Measurements from ENCODE around the gene PAQR7.

PAQR7 gene, protein sequence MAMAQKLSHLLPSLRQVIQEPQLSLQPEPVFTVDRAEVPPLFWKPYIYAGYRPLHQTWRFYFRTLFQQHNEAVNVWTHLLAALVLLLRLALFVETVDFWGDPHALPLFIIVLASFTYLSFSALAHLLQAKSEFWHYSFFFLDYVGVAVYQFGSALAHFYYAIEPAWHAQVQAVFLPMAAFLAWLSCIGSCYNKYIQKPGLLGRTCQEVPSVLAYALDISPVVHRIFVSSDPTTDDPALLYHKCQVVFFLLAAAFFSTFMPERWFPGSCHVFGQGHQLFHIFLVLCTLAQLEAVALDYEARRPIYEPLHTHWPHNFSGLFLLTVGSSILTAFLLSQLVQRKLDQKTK

DNA sequence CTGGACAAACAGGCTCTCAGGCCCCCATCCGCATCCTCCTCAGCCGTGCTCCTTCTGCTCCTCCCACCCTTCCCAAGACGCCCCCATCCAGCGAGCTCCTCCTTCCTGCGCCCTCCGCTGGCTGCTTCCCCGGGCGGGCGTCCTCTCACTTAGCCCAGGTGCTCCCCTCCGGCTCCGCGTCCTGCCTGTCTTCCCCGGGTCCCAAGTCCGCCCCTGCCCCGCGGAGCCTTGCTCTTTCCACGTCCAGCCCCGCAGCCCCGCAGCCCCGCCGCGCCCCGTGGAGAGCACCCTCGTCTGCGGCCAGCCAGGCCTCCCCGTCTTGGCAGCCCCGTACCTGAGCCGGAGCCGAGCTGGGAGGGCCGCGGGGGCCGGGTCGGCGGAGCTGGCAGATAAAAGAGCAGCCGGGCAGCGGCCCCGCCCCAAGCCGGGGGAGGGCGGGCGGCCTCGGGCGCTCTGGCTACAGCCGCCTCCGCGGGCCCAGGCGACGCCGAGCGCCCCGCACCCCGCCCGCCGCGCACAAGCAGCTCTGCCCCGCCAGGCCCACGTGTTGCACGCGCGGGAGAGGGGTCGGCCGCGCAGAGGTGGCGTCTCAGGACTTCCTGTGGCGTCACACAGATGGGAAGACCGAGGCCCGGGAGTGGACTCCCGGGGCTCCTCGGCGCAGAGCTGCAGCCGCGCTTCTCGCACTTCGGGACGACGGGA lies at the start of gene PAQR7:
Gene PAQR7 (minus strand): TSS at position 555 of the 702 bp plus-strand sequence. CDS start 11,869 bp downstream, outside the sequence.
- DNase-seq (ENCODE audit: low read depth in 2 of 2): peak; percentile 37 to 52

DNA sequence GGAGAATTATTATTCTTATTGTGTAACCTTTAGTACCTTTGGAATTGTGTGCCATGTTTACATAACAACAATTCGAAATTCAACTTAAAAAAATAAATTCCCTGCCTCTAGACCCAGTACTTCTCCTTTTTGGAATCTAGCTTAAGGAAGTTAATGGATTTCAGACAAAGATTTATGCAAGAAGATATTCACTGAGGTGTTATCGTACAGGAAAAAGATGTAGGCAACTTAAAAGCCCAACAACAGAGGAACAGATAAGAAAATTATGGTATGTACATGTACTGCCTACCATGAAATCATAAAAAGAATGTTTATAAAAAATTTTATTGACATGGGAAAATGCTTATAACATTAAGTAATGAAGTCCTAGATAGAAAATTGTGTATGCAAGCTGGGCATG lies 48.9 kb upstream of the PAQR7 start:
- DNase-seq (ENCODE audit: low read depth in 2 of 2): no peak

DNA sequence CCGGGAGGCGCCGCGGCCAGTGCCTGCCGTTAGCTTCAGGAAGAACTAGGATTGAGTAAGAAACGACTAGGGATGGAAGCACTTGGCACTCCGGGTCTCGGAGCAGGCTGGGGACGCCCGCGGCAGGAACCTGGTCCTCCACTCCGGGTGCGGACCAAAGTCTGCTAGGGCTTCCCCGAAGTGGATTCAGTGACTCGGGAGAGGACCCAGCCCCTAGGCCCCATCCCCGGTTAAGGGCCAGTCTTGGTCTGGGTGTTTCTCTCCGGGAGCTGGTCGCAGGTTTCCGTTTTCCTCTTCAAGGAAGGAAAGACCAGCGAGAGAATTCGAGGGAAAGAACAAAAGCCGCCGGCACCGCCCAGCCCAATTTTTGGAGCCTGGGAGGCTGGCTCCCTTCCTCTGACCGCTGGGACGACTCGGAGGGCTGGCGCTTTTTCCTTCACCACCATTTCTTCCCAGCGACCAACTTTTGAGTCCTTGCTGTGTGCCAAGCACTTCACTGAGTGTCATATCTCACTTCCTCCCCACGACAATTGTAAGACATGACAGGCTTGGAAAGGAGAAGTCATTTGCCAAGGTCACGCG lies 47.6 kb upstream of the PAQR7 start:
- peak in 1 of 2 donors; percentile 22 for DNase-seq (ENCODE audit: low read depth in 2 of 2)

DNA sequence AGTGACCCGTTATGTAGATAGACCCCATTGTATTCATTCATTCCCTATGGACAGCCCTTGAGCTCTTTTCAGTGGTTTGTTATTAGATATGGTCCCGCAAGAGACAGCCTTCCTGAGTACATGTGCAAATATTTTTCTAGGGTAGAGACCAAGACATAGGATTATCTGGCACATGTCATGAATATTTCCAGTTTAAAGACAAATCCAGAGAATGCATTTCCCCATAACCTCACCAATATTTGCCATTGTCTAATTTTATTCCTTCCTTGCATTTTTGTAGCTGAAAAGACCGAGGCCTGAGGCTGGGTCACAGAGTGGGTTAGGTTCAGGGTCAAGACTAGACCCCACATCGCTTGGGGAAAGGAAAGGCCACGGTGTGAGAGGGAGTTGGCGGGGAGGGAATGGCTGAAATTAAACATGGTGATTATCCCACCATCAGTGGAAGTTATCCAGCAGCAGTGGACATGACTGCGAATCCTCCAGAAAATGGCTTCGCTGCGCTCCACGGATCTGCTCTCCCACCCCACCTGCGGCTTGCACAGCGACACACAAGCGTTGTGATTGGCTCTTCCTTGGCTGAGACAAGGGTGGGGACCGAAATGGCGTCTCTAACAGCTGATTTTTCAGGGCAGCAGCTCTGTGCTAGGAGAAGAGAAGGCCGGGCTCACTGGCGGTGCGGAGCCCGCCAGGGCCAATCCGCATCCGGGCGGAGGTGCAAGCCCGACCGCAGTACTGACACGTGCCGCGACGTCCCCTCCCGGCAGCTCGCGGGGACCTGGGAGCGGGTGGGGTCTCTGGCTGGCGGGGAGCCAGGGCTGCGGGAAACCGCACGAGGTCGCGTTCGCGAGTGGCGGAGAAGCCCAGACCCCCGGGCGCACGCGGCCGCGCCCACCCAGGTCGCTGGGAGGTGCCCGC lies 46.8 kb upstream of the PAQR7 start:
- peak in 1 of 2 donors; percentile 33 for DNase-seq (ENCODE audit: low read depth in 2 of 2)

DNA sequence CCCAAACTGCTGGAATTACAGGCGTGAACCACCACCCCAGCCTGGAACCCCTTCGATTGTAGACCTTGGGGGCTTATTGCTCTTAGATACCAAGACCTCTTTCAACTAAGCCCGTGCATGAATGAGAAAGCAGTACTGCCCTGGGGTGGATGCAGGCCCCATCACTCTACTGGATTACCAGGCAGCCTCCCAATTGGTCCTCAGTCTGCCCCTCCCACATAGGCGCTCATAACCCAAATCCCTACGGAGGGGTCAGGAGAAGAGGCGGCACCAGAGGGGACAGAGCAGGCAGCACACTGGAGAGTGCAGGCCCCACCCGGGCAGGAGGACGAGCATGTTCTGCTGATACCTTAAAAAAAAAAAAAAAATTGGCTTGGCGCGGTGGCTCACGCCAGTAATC lies 43.1 kb upstream of the PAQR7 start:
- no peak for DNase-seq (ENCODE audit: low read depth in 2 of 2)

DNA sequence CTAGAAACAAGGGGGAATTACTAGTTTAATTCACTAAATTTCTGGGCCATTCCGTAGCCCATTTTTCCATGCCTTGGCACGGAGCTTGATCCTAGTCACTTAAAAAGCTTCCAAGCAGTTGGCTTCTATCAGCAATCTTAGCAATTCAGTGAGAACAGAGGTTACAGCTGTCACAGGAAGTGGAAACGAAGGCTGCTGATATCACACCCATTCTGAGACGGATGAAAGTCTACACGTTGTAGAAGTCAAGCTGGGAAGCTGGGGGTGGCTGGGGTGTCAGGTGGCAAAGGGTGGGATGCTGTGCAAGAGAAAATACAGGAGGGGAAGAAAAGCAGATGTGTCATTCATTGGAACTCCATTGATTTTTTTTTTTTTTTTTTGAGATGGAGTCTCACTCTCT lies 42.5 kb upstream of the PAQR7 start:
- DNase-seq (ENCODE audit: low read depth in 2 of 2): no peak

DNA sequence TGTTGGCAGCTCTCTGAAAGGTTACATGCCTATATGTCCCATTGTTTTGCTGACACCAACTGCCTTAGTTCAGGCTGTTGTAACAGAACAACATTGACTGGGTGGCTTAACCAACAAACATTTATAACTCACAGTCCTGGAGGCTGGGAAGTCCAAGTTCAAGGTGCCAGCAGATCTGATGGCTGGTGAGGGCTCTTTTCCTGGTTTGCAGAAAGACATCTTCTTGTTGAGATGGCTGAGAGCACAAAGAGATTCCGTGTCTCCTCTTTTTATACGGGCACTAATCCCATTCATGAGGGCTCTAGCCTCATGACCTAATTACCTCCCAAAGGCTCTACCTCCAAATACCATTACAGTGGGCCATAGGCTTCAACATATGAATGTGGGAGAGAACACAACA lies 41.0 kb upstream of the PAQR7 start:
- no peak for DNase-seq (ENCODE audit: low read depth in 2 of 2)

DNA sequence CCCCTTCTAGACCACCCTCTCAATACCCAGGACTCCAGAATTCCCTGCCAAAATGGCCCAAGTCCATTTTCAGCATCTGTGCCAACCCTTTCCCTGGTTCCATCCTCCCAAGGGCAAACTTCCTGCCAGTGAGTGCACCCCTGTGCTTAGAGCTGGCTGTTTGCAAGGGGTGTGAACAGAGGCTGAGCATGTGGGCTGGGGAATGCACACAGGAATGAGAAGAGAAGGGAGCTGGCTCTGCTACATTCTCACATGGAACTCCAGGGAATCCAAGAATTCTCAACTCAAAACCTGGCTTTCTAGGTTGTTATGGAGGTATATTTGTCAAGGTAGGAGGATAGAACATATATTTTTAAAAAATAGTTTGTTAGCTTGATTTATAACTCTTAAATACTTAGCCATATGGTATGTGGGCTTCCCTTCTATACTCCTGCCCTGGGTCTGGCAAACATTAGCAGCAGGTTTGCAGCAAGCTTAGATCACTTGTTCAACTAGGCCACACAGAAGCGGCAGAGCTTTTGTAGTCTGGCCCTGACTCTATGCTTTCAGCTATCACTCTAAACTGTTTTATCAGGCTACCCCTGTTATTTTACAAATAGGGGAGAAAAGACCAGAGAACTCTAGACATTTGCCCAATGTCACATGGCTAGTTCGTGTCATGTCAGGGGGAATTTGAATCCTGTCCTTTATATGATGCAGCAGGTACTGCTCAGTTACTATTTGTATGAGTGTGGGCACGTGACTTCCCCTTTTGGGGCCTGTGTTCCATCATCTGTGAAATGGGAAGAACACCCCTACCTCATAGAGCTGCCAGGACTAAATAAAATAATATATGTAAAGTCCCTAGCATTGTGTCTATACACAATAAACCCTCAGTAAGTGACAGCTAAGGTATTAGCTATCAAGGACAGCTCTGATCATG lies 38.8 kb upstream of the PAQR7 start:
- no peak for DNase-seq (ENCODE audit: low read depth in 2 of 2)

DNA sequence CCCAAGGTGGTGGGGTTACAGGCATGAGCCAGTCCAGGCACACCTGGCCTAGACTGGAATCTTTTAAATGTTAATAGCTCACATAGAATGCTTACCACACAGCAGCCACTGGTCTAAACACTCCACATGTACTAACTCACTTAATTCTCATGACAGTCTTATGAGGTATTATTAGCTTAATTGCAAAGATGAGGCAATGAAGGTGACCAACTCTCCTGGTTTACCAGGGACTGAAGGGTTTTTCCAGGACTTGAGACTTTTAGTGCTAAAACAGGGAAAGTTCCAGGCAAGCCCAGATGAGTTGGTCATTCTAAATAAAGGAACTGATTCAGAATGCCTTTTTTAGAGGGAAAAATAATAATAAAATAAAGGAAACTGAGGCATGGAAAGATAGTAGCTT lies 37.7 kb upstream of the PAQR7 start:
- DNase-seq (ENCODE audit: low read depth in 2 of 2): no peak

DNA sequence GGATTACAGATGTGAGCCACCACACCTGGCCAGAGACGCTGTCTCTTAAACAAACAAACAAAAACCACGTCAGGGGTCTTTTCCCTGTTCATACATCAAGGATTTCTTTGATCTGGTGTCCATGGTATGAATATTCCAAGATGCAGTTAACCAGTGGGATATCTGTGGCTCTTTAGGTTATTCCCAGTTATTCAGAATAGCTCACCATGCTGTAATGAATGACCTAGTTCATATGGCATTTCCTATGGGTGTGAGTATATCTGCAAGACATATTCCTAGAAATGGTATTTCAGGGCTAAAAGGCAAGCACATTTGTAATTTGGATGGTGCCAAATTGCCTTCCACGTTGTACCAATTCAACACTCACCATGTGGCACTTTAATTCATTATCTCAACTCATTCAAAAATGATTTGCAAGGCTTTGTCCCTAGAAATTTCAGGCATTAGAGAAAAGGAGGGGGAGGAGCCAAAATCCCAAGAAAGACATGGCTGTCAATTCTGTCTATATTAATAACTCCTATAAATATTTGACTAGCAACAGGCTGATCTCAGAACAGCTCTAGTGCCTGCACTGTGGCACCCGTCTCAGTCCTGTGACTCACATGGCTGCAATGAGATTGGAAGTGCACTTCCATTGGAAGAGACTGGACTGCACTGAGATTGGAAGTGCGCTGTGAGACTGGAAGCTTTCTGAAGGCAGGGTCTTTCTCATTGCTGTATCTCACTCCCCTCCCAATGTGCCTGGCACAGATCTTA lies 36.7 kb upstream of the PAQR7 start:
- no peak for DNase-seq (ENCODE audit: low read depth in 2 of 2)

DNA sequence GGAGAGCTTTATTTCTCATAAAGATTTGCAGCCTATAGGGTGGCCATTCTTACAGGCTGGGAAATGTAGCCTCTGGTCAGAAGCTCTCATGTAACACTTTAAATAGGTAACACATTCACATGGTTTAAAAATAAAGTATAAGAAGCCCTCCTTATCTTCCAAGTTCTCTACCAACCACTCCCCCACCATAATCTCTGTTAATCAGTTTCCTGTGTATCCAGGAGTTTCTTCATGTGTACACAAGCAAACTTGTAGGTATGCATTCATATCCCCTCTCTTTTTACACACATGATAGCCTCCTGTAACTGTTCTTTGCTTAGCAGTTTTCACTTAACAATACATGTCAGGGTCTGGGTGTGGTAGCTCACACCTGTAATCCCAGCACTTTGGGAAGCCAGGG lies 35.7 kb upstream of the PAQR7 start:
- no peak for DNase-seq (ENCODE audit: low read depth in 2 of 2)

DNA sequence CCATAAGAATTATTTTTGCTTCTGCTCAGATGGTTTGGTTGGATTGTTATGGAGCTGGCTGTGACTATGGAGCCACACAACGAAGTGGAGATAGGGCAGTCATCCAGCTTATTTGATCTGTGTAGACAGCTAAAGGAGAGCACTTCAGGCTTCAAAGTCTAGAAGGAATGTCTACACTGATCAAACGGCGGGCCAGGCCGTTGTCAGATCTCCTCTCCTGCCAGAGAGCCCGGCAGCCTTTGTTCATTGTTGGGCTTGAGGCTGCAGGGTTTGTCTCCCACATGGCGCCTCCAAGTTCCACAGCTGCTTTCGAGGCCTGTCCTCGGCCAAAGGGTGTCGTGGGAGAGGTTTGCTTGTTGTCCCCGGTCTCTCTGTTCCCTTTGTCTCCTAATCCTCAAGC lies 33.5 kb upstream of the PAQR7 start:
- DNase-seq (ENCODE audit: low read depth in 2 of 2): no peak

DNA sequence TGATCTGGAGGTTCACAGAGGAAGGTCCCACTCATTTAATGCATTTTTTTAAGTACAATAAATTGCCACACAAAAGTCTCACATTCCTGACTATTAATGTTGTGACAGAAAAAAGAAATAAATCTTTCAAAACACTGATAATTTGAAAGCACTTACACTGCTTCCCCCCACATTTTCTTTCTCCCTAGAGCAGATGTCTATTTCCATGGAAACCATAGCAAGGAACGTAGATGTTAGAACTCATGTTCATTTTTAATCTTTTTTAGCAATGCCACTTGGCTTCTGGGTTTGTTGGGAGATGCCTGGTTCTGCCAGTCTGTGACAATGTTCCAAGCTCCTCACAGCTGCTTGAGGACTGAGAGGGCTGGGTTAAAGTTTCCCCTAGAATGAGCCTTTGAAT lies 32.7 kb upstream of the PAQR7 start:
- no peak for DNase-seq (ENCODE audit: low read depth in 2 of 2)

DNA sequence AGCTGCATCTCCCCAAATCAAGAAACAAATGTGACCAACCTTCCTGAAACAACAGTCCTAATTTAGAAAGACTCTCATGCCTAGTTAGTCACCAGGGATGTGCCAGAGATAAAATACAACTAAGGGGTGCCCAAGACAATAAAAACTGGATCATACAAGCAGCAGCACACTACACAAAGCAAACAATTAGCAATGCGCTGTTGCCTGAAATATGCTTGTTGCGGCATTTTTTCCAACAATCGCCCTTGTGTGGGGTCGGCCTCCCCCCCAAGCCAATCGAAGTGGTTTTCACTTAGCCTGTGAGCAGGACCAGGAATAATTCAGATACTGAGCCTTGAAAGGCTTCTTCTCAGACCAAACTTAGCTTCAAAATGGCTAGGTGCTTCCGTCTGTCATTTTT lies 32.1 kb upstream of the PAQR7 start:
- no peak for DNase-seq (ENCODE audit: low read depth in 2 of 2)

DNA sequence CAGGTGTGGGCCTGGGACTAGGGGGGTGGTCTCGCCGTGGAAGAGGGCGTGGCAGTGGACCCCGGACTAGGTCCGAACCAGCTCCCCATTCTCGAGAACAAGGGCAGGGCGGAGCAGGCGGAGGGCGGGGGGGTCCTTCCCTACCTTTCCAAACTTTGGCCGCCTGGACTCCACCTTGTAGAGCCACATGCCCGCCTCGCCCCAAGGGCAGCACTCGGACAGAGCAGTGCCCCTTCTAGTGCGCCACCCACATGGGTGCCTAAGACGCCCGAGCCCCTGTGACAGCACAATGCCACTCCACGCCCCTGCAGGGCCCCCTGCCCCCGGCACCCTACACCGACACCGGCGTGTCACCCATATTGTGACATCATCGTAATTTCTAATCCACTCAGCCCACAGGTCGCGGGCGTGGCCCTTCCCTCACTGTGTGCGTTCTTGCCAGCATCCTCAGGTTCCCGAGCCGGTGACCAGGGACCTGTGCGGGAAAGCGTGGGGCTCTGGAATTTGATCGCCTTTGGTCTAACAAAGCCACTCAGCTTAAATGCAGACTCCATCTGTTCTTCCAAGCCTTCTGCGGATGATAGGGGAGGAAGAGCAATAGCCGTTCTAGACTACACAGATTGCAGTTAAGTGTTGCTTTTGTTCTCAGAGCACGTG lies 31.3 kb upstream of the PAQR7 start:
- peak; percentile 15 to 17 for DNase-seq (ENCODE audit: low read depth in 2 of 2)

DNA sequence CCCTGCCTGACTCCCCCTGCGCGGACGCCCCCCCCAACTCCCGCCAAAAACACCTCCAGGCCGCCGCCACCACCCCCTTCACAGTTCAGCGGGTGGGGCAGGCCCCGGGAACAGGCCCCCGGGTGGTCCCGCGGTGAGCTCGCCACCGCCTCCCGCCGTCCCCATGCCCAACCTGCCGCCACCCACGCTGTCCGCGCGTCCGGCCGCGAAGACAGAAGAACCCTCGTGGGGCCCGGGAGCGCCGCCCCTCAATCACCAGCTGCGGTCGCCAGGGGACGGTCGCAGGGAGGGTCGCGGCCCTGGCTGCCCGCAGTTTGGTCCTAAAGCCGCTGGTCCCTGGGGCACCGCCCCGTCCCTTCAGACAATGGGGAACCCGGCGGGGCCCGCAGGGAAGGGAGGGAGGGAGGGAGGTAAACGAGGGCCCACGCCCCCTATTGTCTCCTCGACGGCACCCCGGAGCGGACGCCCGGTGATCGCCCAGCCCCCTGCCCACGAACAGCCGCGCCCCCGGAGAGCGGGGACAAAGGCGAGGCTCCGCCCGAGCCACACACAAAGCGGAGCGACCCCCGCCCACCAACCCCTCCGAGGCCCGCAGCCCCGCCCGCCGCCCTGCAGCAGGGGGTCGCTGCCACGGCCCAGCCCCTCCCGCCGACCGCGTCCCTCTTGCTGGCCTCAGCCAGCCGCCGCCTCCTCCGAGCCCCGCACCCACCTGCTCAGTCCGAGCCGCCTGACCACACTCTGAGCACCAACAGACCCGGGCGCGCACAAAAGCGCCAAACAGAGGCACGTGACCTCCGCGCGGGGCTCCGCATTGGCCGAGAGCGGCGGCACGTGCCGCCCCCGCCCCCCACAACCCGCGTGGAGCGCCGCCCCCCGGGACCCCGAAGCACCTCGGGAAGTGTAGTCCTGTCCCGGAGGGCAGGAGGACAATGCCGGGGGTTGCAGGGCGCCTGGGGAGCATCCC lies 30.5 kb upstream of the PAQR7 start, which contains the start of gene STMN1:
Gene STMN1 (minus strand): TSS at position 740 of the 964 bp plus-strand sequence. CDS start 1,743 bp downstream, outside the sequence.
- peak; percentile 84 to 90 for DNase-seq (ENCODE audit: low read depth in 2 of 2)

DNA sequence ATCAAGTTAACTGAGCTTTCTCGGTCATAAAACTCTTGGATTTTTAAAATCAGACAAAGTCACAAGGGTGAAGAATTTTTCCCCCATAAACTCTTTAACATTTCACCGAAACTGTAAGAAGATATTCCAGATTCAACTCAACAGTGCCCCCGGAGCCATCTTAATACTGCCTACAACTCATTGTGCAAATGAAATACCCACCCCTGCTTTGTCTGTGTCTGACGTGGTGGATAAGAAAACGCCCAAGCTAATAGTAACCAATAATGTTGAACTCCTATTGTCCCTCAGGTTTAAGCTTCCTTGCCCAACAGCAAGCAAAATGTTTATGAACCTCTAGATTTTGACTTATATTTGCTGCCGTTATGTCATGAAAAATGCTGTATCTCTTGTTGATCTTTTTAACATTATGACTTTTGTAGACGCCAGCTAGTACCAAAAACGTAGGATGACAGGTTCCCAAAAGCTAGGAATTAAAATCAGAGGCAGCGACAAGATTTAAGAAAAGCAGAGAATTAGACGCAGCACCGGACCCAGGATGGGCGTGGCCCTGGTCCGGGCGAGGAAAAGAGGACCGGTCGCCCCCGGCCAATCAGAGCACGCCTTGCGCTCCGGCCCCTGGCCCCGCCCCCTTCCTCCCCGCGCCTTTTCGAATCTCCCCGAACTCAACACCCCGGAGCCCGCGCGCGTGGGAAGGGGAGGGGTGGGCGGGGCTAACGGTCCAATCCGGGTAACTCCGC lies 29.6 kb upstream of the PAQR7 start:
- peak; percentile 89 to 95 for DNase-seq (ENCODE audit: low read depth in 2 of 2)
